ENCODE measurements around the gene SYNE2. TPM values are rescaled to one million over a fixed set of nuclear protein-coding genes. Genes with fewer than 3 reads are reported as not detected.

Gene SYNE2
- total RNA-seq, 1 experiment from 2014 or later, result 16.0 TPM

DNA sequence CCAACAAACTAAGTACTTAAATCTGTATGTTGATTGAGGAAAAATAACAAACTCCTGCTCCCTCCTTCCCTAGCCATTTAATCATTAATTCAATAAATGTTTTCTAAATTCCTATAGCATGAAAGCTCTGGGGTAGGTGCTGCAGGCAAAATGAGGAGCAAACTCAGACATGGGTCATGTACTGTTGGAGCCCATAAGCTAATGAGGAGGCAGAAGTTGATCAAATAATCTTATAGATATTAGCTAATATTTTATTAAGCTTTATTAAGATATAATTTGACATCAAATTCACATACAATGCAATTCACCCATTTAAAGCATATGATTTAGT is 70.6 kb downstream of the SYNE2 start:
- intact Hi-C loops (cut with micrococcal nuclease), result no loop called here
- no peaks in the 10 kb centered on the region for H3F3A ChIP-seq (ENCODE audit: low read length, unreplicated experiment)
- TF ChIP-seq EZH2 (IDR thresholded peaks at IDR 0.05; ENCODE audit: low read length, unreplicated experiment), result no peak
- TF ChIP-seq, protein P1, sequence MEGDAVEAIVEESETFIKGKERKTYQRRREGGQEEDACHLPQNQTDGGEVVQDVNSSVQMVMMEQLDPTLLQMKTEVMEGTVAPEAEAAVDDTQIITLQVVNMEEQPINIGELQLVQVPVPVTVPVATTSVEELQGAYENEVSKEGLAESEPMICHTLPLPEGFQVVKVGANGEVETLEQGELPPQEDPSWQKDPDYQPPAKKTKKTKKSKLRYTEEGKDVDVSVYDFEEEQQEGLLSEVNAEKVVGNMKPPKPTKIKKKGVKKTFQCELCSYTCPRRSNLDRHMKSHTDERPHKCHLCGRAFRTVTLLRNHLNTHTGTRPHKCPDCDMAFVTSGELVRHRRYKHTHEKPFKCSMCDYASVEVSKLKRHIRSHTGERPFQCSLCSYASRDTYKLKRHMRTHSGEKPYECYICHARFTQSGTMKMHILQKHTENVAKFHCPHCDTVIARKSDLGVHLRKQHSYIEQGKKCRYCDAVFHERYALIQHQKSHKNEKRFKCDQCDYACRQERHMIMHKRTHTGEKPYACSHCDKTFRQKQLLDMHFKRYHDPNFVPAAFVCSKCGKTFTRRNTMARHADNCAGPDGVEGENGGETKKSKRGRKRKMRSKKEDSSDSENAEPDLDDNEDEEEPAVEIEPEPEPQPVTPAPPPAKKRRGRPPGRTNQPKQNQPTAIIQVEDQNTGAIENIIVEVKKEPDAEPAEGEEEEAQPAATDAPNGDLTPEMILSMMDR (conservative IDR thresholded peaks at IDR 0.05; ENCODE audit: low read depth, low read length), result no peak
- TF ChIP-seq EZH2phosphoT487 (IDR thresholded peaks at IDR 0.05; ENCODE audit: borderline replicate concordance, low read length), result no peak
- ATAC-seq, result no peak
- ChIA-PET CTCF (no interaction called here), POLR2A (ENCODE audit: unreplicated experiment) (no interaction called here)
- DNase-seq, result no peak
- H2AFZ ChIP-seq (ENCODE audit: low read length), result peak overlapping the region; percentile 52
- no peaks in the 10 kb centered on the region for H3K79me2 ChIP-seq (ENCODE audit: low read length)
- no TSS peak for BruUV-seq (replicated peaks)
- no peaks in the 10 kb centered on the region for H4K20me1 ChIP-seq (ENCODE audit: low read length)
- H3K4me1 ChIP-seq (ENCODE audit: insufficient read depth, low read length), result peaks cover 9% of the 10 kb centered on the region; the same call in 1 of the 2 replicates
- no peak overlapping the region for H3K4me2 ChIP-seq (ENCODE audit: low read length)
- no peak overlapping the region; the same call in 1 of the 2 replicates for H3K27ac ChIP-seq (ENCODE audit: low read length)
- H3K9me2 ChIP-seq (replicated peaks; ENCODE audit: low read length), result no peaks in the 10 kb centered on the region
- H3K4me3 ChIP-seq (ENCODE audit: low read length), result no peak overlapping the region
- no peak overlapping the region for H3K9ac ChIP-seq (ENCODE audit: low read length)
- no peaks in the 10 kb centered on the region for H3K27me3 ChIP-seq (ENCODE audit: low read length)
- H3K9me3 ChIP-seq (ENCODE audit: low read length), result no peaks in the 10 kb centered on the region
- no peaks in the 10 kb centered on the region for H3K36me3 ChIP-seq (ENCODE audit: low read depth, low read length)

DNA sequence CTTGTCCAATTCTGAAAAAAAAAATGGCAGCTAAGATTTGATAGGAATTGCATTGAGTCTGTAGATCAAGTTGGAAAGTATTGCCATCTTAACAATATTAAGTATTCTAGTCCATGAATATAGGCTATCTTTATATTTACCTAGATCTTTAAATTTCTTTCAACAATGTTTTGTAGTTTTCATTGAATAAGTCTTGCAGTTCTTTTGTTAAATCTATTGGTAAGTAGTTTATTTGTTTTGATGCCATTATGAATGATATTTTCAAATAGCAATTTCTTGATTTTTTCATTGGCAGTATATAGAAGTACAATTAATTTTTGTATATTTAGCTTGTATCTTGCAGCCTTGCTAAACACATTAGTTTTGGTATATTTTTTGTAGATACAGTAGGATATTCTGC is 71.6 kb downstream of the SYNE2 start:
- Histone ChIP-seq H2AFZ (ENCODE audit: low read length) (no peak overlapping the region), H3K9ac (ENCODE audit: low read length) (no peak overlapping the region), H3K79me2 (ENCODE audit: low read length) (no peaks in the 10 kb centered on the region), H3K27me3 (ENCODE audit: low read length) (no peaks in the 10 kb centered on the region), H3K27ac (ENCODE audit: low read length) (no peak overlapping the region), H3K9me2 (replicated peaks; ENCODE audit: low read length) (no peaks in the 10 kb centered on the region), H3K4me1 (ENCODE audit: insufficient read depth, low read length) (peaks cover 9% of the 10 kb centered on the region; the same call in 1 of the 2 replicates), H4K20me1 (ENCODE audit: low read length) (no peaks in the 10 kb centered on the region), H3K36me3 (ENCODE audit: low read depth, low read length) (no peaks in the 10 kb centered on the region), H3K9me3 (ENCODE audit: low read length) (no peaks in the 10 kb centered on the region), H3F3A (ENCODE audit: low read length, unreplicated experiment) (no peaks in the 10 kb centered on the region), H3K4me3 (ENCODE audit: low read length) (no peak overlapping the region), H3K4me2 (ENCODE audit: low read length) (no peak overlapping the region)
- intact Hi-C loops (cut with micrococcal nuclease), result no loop called here
- ChIA-PET CTCF (no interaction called here), POLR2A (ENCODE audit: unreplicated experiment) (interaction anchor here (0.5 kb wide), 1 partner anchor 618 kb away, joined by 5 read pairs; no protein-coding TSS in a partner anchor)
- no peak for DNase-seq
- ATAC-seq, result no peak
- TF ChIP-seq EZH2 (IDR thresholded peaks at IDR 0.05; ENCODE audit: low read length, unreplicated experiment) (no peak), EZH2phosphoT487 (IDR thresholded peaks at IDR 0.05; ENCODE audit: borderline replicate concordance, low read length) (no peak)
- TF ChIP-seq, protein P1 (conservative IDR thresholded peaks at IDR 0.05; ENCODE audit: low read depth, low read length), result no peak
- BruUV-seq (replicated peaks), result no TSS peak

DNA sequence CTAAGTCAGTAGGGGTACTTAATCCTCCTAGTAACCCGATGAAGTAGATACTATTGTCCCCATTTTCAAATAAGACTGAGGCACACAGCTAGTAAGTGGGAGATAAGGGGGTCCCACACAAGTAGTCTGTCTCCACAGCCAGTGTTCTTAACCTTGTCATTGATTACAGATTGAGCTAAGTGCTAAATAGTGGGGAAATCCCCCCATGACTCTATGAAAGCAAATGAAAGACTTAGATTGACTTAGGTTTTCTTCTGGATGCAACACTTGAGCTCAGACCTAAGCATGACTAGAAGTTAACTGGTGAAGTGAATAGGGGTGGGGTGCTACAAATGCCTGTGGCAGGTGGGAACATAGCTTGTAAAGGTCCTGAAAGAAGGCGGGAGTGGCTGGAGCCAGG is 73.8 kb downstream of the SYNE2 start:
- no peak overlapping the region for H3K4me3 ChIP-seq (ENCODE audit: low read length)
- H3K4me2 ChIP-seq (ENCODE audit: low read length), result no peak overlapping the region
- no peak overlapping the region for H3K9ac ChIP-seq (ENCODE audit: low read length)
- no peaks in the 10 kb centered on the region for H3F3A ChIP-seq (ENCODE audit: low read length, unreplicated experiment)
- ATAC-seq (no peak), DNase-seq (no peak)
- H3K9me3 ChIP-seq (ENCODE audit: low read length), result no peaks in the 10 kb centered on the region
- H4K20me1 ChIP-seq (ENCODE audit: low read length), result no peaks in the 10 kb centered on the region
- TF ChIP-seq, protein P1 (conservative IDR thresholded peaks at IDR 0.05; ENCODE audit: low read depth, low read length), result no peak
- no peak for TF ChIP-seq EZH2 (IDR thresholded peaks at IDR 0.05; ENCODE audit: low read length, unreplicated experiment)
- no peak for TF ChIP-seq EZH2phosphoT487 (IDR thresholded peaks at IDR 0.05; ENCODE audit: borderline replicate concordance, low read length)
- no peak overlapping the region for H2AFZ ChIP-seq (ENCODE audit: low read length)
- H3K79me2 ChIP-seq (ENCODE audit: low read length), result no peaks in the 10 kb centered on the region
- ChIA-PET CTCF (no interaction called here), POLR2A (ENCODE audit: unreplicated experiment) (no interaction called here)
- intact Hi-C loops (cut with micrococcal nuclease), result no loop called here
- H3K27ac ChIP-seq (ENCODE audit: low read length), result no peak overlapping the region
- H3K27me3 ChIP-seq (ENCODE audit: low read length), result no peaks in the 10 kb centered on the region
- no TSS peak for BruUV-seq (replicated peaks)
- H3K9me2 ChIP-seq (replicated peaks; ENCODE audit: low read length), result no peaks in the 10 kb centered on the region
- peaks cover 9% of the 10 kb centered on the region; the same call in 1 of the 2 replicates for H3K4me1 ChIP-seq (ENCODE audit: insufficient read depth, low read length)
- H3K36me3 ChIP-seq (ENCODE audit: low read depth, low read length), result no peaks in the 10 kb centered on the region

Measured in PC-3 (cell line).